SK-N-SH treated with all-trans-retinoic acid at 6 μM for 48 hours (cell line): ENCODE results near the gene BZW1.

ENCODE experiments used
- ATAC-seq: fragments of 200-7000 bp; cut with Tn5 transposase; 3 replicates; pipeline ENCODE4 v1.9.1; 2020; ENCODE audit warnings: mild to moderate bottlenecking, moderate library complexity
- ARNTL ChIP-seq: fragments of 450-650 bp; formaldehyde crosslinking; IDR thresholded peaks from 2 replicates; pipeline ENCODE4 v1.5.0; 2020; ENCODE audit warnings: low read depth, mild to moderate bottlenecking, moderate library complexity, borderline replicate concordance
- BACH2 ChIP-seq: fragments of 250-450 bp; sonication (Bioruptor Pico); IDR thresholded peaks from 2 replicates; pipeline ENCODE4 v1.9.0; 2021; ENCODE audit warnings: mild to moderate bottlenecking, borderline replicate concordance
- CSDC2 ChIP-seq: fragments of 250-450 bp; sonication (Bioruptor Pico); IDR thresholded peaks from 2 replicates; pipeline ENCODE4 v1.5.0; 2020; ENCODE audit warnings: mild to moderate bottlenecking, moderate library complexity
- ESRRG ChIP-seq: fragments of 250-450 bp; sonication (Bioruptor Pico); IDR thresholded peaks from 2 replicates; pipeline ENCODE4 v1.6.1; 2021; ENCODE audit warnings: mild to moderate bottlenecking
- GLIS3 ChIP-seq: fragments of 250-450 bp; sonication (Bioruptor Pico); IDR thresholded peaks from 2 replicates; pipeline ENCODE4 v1.5.0; 2020; ENCODE audit warnings: mild to moderate bottlenecking, moderate library complexity
- ISL1 ChIP-seq: fragments of 250-450 bp; sonication (Bioruptor Pico); IDR thresholded peaks from 2 replicates; pipeline ENCODE4 v2.1.2; 2022; ENCODE audit warnings: mild to moderate bottlenecking, moderate library complexity
- OSR1 ChIP-seq: fragments of 250-450 bp; sonication (Bioruptor Pico); IDR thresholded peaks from 2 replicates; pipeline ENCODE4 v1.8.0; 2022; ENCODE audit warnings: moderate library complexity, mild to moderate bottlenecking, inconsistent platforms
- PPARA ChIP-seq: fragments of 250-450 bp; sonication (Bioruptor Pico); IDR thresholded peaks from 2 replicates; pipeline ENCODE4 v1.5.0; 2020; ENCODE audit warnings: mild to moderate bottlenecking, borderline replicate concordance
- RARB ChIP-seq: fragments of 250-450 bp; sonication (Bioruptor Pico); IDR thresholded peaks from 2 replicates; pipeline ENCODE4 v1.8.0; 2021; ENCODE audit warnings: mild to moderate bottlenecking, moderate library complexity
- SNAI2 ChIP-seq: fragments of 250-450 bp; sonication (Bioruptor Pico); IDR thresholded peaks from 2 replicates; pipeline ENCODE4 v1.5.0; 2020; ENCODE audit warnings: mild to moderate bottlenecking, moderate library complexity
- TCF4 ChIP-seq: fragments of 250-450 bp; sonication (Bioruptor Pico); IDR thresholded peaks from 2 replicates; pipeline ENCODE4 v1.8.0; 2021; ENCODE audit warnings: mild to moderate bottlenecking, moderate library complexity, borderline replicate concordance
- TOX ChIP-seq: fragments of 250-450 bp; sonication (Bioruptor Pico); IDR thresholded peaks from 2 replicates; pipeline ENCODE4 v1.8.0; 2021; ENCODE audit warnings: mild to moderate bottlenecking, moderate library complexity, borderline replicate concordance
- ZC3H10 ChIP-seq: fragments of 250-450 bp; sonication (Bioruptor Pico); IDR thresholded peaks from 2 replicates; pipeline ENCODE4 v1.5.1; 2021; ENCODE audit warnings: mild to moderate bottlenecking, moderate library complexity
- ZFP3 ChIP-seq: fragments of 250-450 bp; sonication (Bioruptor Pico); IDR thresholded peaks from 2 replicates; pipeline ENCODE4 v1.5.0; 2020; ENCODE audit warnings: mild to moderate bottlenecking, moderate library complexity
- ZFP30 ChIP-seq: fragments of 450-650 bp; formaldehyde crosslinking; IDR thresholded peaks from 2 replicates; pipeline ENCODE4 v1.5.0; 2022; ENCODE audit warnings: mild to moderate bottlenecking, moderate library complexity
- ZNF565 ChIP-seq: fragments of 450-650 bp; formaldehyde crosslinking; conservative IDR thresholded peaks from 2 replicates; pipeline ENCODE4 v1.5.0; 2020; ENCODE audit warnings: low read depth, mild to moderate bottlenecking, moderate library complexity
- ZNF70 ChIP-seq: fragments of 450-650 bp; formaldehyde crosslinking; IDR thresholded peaks from 2 replicates; pipeline ENCODE4 v1.5.0; 2020; ENCODE audit warnings: mild to moderate bottlenecking, moderate library complexity
- ZNF8 ChIP-seq: fragments of 450-650 bp; formaldehyde crosslinking; IDR thresholded peaks from 2 replicates; pipeline ENCODE4 v1.5.0; 2020; ENCODE audit warnings: mild to moderate bottlenecking, moderate library complexity
- TF ChIP-seq, protein P1 (sequence below): fragments of 250-450 bp; sonication (Bioruptor Pico); IDR thresholded peaks from 2 replicates; pipeline ENCODE4 v1.5.0; 2020; ENCODE audit warnings: mild to moderate bottlenecking, moderate library complexity
- TF ChIP-seq, protein P2 (sequence below): fragments of 250-450 bp; sonication (Bioruptor Pico); IDR thresholded peaks from 2 replicates; pipeline ENCODE4 v1.8.0; 2020; ENCODE audit warnings: mild to moderate bottlenecking, moderate library complexity, borderline replicate concordance
- TF ChIP-seq, protein P3 (sequence below): fragments of 250-450 bp; sonication (Bioruptor Pico); IDR thresholded peaks from 2 replicates; pipeline ENCODE4 v1.5.1; 2021; ENCODE audit warnings: mild to moderate bottlenecking, moderate library complexity
- TF ChIP-seq, protein P4 (sequence below): fragments of 250-450 bp; sonication (Bioruptor Pico); IDR thresholded peaks from 2 replicates; pipeline ENCODE4 v1.8.0; 2021; ENCODE audit warnings: low read depth, mild to moderate bottlenecking, moderate library complexity, borderline replicate concordance

Gene BZW1

DNA sequence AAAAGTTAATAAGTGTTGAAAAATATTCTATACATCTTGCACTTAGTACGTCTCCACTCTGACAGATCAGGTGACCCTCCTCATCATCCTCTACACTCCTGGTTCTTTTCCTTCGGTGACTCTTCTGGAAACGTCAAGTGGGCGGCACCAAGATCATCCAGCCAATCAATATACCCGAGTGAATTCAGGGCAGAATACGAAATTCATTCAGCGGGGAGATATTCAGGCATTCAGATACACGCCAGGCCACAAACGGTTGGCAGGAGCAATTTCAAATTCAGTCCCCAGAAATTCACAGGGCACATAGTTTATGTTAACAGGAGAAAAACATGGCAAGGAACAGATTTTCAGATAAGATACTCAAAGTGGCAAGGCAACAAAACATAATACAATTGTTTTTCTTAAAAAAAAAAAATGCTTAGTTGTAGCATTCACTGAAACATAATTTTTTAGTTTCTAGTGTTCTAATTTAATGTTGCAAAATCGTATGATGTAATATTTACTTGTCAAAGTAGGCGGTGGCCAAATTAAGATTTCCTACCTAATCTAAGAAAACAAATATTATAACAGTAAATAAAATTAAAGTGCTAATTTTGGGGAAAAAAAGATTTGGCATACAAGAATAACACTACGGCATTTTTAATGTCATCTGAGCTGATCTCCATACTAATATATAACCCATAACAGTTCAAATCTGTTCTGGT lies 48.5 kb downstream of the BZW1 start:
- no peak for ATAC-seq
- TF ChIP-seq SNAI2 (CRISPR knock-in tag) = no peak
- no peak for TF ChIP-seq ZFP3 (CRISPR knock-in tag)
- no peak for TF ChIP-seq ESRRG
- TF ChIP-seq, protein P1, sequence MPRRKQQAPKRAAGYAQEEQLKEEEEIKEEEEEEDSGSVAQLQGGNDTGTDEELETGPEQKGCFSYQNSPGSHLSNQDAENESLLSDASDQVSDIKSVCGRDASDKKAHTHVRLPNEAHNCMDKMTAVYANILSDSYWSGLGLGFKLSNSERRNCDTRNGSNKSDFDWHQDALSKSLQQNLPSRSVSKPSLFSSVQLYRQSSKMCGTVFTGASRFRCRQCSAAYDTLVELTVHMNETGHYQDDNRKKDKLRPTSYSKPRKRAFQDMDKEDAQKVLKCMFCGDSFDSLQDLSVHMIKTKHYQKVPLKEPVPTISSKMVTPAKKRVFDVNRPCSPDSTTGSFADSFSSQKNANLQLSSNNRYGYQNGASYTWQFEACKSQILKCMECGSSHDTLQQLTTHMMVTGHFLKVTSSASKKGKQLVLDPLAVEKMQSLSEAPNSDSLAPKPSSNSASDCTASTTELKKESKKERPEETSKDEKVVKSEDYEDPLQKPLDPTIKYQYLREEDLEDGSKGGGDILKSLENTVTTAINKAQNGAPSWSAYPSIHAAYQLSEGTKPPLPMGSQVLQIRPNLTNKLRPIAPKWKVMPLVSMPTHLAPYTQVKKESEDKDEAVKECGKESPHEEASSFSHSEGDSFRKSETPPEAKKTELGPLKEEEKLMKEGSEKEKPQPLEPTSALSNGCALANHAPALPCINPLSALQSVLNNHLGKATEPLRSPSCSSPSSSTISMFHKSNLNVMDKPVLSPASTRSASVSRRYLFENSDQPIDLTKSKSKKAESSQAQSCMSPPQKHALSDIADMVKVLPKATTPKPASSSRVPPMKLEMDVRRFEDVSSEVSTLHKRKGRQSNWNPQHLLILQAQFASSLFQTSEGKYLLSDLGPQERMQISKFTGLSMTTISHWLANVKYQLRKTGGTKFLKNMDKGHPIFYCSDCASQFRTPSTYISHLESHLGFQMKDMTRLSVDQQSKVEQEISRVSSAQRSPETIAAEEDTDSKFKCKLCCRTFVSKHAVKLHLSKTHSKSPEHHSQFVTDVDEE (CRISPR knock-in tag) = no peak
- no peak for TF ChIP-seq ZNF70 (CRISPR knock-in tag)
- no peak for TF ChIP-seq RARB (CRISPR knock-in tag)
- TF ChIP-seq ISL1 = no peak
- no peak for TF ChIP-seq TCF4 (CRISPR knock-in tag)

DNA sequence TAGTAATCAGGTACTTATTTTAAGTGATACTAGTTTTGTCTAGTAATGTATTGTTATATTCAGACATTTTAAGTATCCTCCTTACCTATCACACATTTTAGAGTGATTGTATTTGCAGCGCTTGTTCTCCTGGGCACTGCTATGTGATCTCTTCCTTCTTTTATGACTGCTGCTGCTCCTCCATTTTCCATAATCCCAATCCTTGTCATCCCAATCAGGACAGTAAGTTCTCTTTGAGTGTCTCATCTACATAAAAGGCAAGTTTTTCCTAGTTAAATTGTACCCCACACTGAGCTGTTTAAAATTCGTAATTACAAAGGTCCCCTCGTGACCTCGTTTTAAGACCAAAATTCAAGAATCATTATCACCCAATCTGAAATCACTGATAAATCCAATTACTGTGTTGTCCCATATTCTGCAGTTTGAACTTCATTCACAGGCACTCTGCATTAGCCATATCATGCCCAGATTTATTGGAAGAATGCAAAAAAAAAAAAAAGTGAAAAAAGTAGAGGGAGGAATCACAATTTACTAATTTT lies 50.0 kb downstream of the BZW1 start:
- no peak for ATAC-seq
- TF ChIP-seq ZNF70 (CRISPR knock-in tag) (no peak), ARNTL (CRISPR knock-in tag) (no peak), CSDC2 (no peak), BACH2 (CRISPR knock-in tag) (no peak), ISL1 (no peak), RARB (CRISPR knock-in tag) (no peak), PPARA (CRISPR knock-in tag) (no peak), GLIS3 (CRISPR knock-in tag) (no peak), ZFP30 (CRISPR knock-in tag) (no peak)
- TF ChIP-seq, protein P2, sequence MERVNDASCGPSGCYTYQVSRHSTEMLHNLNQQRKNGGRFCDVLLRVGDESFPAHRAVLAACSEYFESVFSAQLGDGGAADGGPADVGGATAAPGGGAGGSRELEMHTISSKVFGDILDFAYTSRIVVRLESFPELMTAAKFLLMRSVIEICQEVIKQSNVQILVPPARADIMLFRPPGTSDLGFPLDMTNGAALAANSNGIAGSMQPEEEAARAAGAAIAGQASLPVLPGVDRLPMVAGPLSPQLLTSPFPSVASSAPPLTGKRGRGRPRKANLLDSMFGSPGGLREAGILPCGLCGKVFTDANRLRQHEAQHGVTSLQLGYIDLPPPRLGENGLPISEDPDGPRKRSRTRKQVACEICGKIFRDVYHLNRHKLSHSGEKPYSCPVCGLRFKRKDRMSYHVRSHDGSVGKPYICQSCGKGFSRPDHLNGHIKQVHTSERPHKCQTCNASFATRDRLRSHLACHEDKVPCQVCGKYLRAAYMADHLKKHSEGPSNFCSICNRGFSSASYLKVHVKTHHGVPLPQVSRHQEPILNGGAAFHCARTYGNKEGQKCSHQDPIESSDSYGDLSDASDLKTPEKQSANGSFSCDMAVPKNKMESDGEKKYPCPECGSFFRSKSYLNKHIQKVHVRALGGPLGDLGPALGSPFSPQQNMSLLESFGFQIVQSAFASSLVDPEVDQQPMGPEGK = no peak
- TF ChIP-seq, all 23 proteins: peak for 0

DNA sequence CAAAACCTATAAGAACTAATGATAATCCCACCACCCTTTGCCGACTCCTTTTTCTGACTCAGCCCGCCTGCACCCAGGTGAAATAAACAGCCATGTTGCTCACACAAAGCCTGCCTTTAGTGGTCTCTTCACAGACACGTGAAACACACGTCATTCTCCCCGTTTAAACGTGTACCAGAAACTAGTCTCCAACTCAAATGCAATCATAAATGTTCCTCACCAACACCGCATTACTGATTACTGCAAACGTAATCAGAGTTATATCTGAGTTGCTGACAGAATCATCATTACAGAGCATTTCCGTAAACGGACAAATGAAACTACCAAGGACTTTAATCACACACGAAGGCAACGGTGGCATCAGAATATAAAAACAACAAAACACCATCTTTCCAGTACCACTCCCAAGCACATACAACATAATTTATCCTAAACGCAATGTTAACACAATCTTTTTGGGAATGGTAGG lies 50.9 kb downstream of the BZW1 start:
- TF ChIP-seq SNAI2 (CRISPR knock-in tag) (no peak), BACH2 (CRISPR knock-in tag) (no peak)
- ATAC-seq = peak; percentile 12; the same call in 2 of the 3 replicates

DNA sequence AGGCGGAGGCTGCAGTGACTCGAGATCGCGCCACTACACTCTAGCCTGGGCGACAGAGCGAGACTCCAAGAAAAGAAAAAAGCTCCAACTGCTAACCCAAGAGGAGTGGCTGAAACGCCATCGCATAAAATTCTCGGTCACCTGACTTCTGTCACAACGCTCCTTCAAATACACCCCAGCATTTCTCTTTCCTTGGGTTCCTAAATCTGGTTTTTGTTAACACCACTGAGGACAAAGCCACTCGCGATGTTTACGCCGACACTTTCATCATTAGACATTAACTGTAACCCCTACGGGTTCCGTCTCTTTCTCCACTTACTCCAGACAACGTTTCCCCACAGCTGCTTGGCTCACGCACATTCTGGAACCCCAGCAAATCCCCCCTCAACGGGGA lies 52.1 kb downstream of the BZW1 start:
- peak; percentile 15 for ATAC-seq
- TF ChIP-seq PPARA (CRISPR knock-in tag) = no peak
- TF ChIP-seq ZNF70 (CRISPR knock-in tag) = no peak
- no peak for TF ChIP-seq SNAI2 (CRISPR knock-in tag)
- TF ChIP-seq OSR1 (CRISPR knock-in tag) = no peak
- TF ChIP-seq ZFP30 (CRISPR knock-in tag) = no peak
- TF ChIP-seq TOX (CRISPR knock-in tag) = no peak
- TF ChIP-seq ZNF565 = no peak
- no peak for TF ChIP-seq BACH2 (CRISPR knock-in tag)
- TF ChIP-seq ZC3H10 (CRISPR knock-in tag) = no peak
- TF ChIP-seq, protein P3, sequence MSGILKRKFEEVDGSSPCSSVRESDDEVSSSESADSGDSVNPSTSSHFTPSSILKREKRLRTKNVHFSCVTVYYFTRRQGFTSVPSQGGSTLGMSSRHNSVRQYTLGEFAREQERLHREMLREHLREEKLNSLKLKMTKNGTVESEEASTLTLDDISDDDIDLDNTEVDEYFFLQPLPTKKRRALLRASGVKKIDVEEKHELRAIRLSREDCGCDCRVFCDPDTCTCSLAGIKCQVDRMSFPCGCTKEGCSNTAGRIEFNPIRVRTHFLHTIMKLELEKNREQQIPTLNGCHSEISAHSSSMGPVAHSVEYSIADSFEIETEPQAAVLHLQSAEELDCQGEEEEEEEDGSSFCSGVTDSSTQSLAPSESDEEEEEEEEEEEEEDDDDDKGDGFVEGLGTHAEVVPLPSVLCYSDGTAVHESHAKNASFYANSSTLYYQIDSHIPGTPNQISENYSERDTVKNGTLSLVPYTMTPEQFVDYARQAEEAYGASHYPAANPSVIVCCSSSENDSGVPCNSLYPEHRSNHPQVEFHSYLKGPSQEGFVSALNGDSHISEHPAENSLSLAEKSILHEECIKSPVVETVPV (CRISPR knock-in tag) = no peak
- no peak for TF ChIP-seq ZNF8 (CRISPR knock-in tag)
- no peak for TF ChIP-seq TCF4 (CRISPR knock-in tag)
- no peak for TF ChIP-seq RARB (CRISPR knock-in tag)
- TF ChIP-seq, protein P1 (CRISPR knock-in tag) = no peak
- TF ChIP-seq CSDC2 = no peak
- TF ChIP-seq, protein P4, sequence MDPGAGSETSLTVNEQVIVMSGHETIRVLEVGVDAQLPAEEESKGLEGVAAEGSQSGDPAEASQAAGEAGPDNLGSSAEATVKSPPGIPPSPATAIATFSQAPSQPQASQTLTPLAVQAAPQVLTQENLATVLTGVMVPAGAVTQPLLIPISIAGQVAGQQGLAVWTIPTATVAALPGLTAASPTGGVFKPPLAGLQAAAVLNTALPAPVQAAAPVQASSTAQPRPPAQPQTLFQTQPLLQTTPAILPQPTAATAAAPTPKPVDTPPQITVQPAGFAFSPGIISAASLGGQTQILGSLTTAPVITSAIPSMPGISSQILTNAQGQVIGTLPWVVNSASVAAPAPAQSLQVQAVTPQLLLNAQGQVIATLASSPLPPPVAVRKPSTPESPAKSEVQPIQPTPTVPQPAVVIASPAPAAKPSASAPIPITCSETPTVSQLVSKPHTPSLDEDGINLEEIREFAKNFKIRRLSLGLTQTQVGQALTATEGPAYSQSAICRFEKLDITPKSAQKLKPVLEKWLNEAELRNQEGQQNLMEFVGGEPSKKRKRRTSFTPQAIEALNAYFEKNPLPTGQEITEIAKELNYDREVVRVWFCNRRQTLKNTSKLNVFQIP (CRISPR knock-in tag) = no peak
- TF ChIP-seq, all 23 proteins: peak for 0
